HG02798 (cell line): ENCODE measurements around the gene HSPA4L.

ENCODE experiments used
- ATAC-seq: cut with Tn5 transposase; IDR thresholded peaks from one replicate; pipeline ENCODE4 v1.9.1; 2021; ENCODE audit warnings: mild to moderate bottlenecking; ENCODE audit not compliant: unreplicated experiment, poor library complexity

The HSPA4L gene

GRCh38 chr4:127782275-127783025 lies at the start of gene HSPA4L:
TSS of gene HSPA4L (plus strand) at chr4:127782322. CDS start at chr4:127782551, 229 bp downstream.
- peak; percentile 37 for ATAC-seq

- peak; percentile 81 for ATAC-seq
Observed at GRCh38 chr4:127732623-127733328, 49.3 kb upstream of the HSPA4L start.

- no peak for ATAC-seq
Observed at GRCh38 chr4:127734976-127735375, 47.1 kb upstream of the HSPA4L start.

GRCh38 chr4:127737295-127737694 lies 44.8 kb upstream of the HSPA4L start:
- ATAC-seq: no peak

- ATAC-seq: no peak
Observed at GRCh38 chr4:127741247-127741646, 40.9 kb upstream of the HSPA4L start.

GRCh38 chr4:127747883-127748282 lies 34.2 kb upstream of the HSPA4L start:
- ATAC-seq: no peak

GRCh38 chr4:127748957-127749356 lies 33.2 kb upstream of the HSPA4L start:
- no peak for ATAC-seq

GRCh38 chr4:127756906-127757305 lies 25.2 kb upstream of the HSPA4L start:
- ATAC-seq: no peak

GRCh38 chr4:127759228-127759820 lies 22.8 kb upstream of the HSPA4L start:
- peak; percentile 68 for ATAC-seq

- peak; percentile 20 for ATAC-seq
Observed at GRCh38 chr4:127759893-127760292, 22.2 kb upstream of the HSPA4L start.

- no peak for ATAC-seq
Observed at GRCh38 chr4:127771535-127772275, 10.4 kb upstream of the HSPA4L start.

- no peak for ATAC-seq
Observed at GRCh38 chr4:127772769-127773671, 9.1 kb upstream of the HSPA4L start.

- peak; percentile 49 for ATAC-seq
Observed at GRCh38 chr4:127775843-127776242, 6.3 kb upstream of the HSPA4L start.

- ATAC-seq: peak; percentile 26
Observed at GRCh38 chr4:127776620-127777019, 5.5 kb upstream of the HSPA4L start.

- ATAC-seq: no peak
Observed at GRCh38 chr4:127777487-127777886, 4.6 kb upstream of the HSPA4L start.

- no peak for ATAC-seq
Observed at GRCh38 chr4:127778102-127778501, 4.0 kb upstream of the HSPA4L start.

GRCh38 chr4:127780598-127780997 lies 1.5 kb upstream of the HSPA4L start:
- no peak for ATAC-seq

- ATAC-seq: peak; percentile 32
Observed at GRCh38 chr4:127781300-127782024, 660 bp upstream of the HSPA4L start.

- peak; percentile 86 for ATAC-seq
Observed at GRCh38 chr4:127782025-127782274, 172 bp upstream of the HSPA4L start.
